Ascending aorta (tissue), 2 donors: ENCODE results near the gene SHCBP1L. TPM values are rescaled to one million over a fixed set of nuclear protein-coding genes. Genes with fewer than 3 reads are reported as not detected.

Experiments used
- DNase-seq, 2 donors: peaks; one replicate each; pipeline ENCODE4 v3.0.0-alpha.2; 2019; ENCODE audit warnings: low spot score in 2 of 2
- H3K27ac ChIP-seq, 2 donors: fragments of 200-600 bp; sonication (generic); one replicate each; pipeline ENCODE4 v1.5.1; 2016 to 2017; ENCODE audit warnings: mild to moderate bottlenecking in 1 of 2
- H3K27me3 ChIP-seq: fragments of 200-600 bp; sonication (generic); one replicate; pipeline ENCODE4 v1.5.1; 2017
- H3K36me3 ChIP-seq, 2 donors: fragments of 200-600 bp; sonication (generic); one replicate each; pipeline ENCODE4 v1.5.1; 2016
- H3K4me1 ChIP-seq, 2 donors: fragments of 200-600 bp; sonication (generic); one replicate each; pipeline ENCODE4 v1.5.1; 2016 to 2017; ENCODE audit warnings: mild to moderate bottlenecking in 1 of 2
- H3K4me3 ChIP-seq, 2 donors: fragments of 200-600 bp; sonication (generic); one replicate each; pipeline ENCODE4 v1.5.1; 2016 to 2017; ENCODE audit warnings: mild to moderate bottlenecking in 1 of 2
- H3K9me3 ChIP-seq, 2 donors: fragments of 200-600 bp; sonication (generic); one replicate each; pipeline ENCODE4 v1.5.1; 2016
- CTCF ChIP-seq, 3 experiments: fragments of 200-600 bp in 2 of 3; fragments of 450-650 bp in 1 of 3; sonication (generic) in 2 of 3; IDR thresholded peaks; one replicate each; pipeline ENCODE4 v1.5.1; 2016 to 2019; ENCODE audit warnings: antibody characterized with exemption in 3 of 3, mild to moderate bottlenecking in 1 of 3, moderate library complexity in 1 of 3
- intact Hi-C: fragments of 100-400 bp; cut with DNase I; formaldehyde crosslinking; loops from one replicate; pipeline ENCODE4 v1.15.1; 2023
- total RNA-seq: library from RNA; depleted of rRNA; stranded (reverse); fragments of >200 nt; gene quantifications from one replicate; pipeline ENCODE4 v1.1.0, GENCODE V29; 2016

SHCBP1L gene
- total RNA-seq, 1 donor from 2014 or later = not detected

- H3K4me1 ChIP-seq = no peaks in the 10 kb centered on the region
- H3K27ac ChIP-seq = no peak overlapping the region
- intact Hi-C loops = no loop called here
- DNase-seq = no peak
- H3K4me3 ChIP-seq = no peak overlapping the region
- H3K36me3 ChIP-seq = no peaks in the 10 kb centered on the region
- H3K27me3 ChIP-seq = no peaks in the 10 kb centered on the region
- TF ChIP-seq CTCF (IDR thresholded peaks at IDR 0.05) = no peak
- no peaks in the 10 kb centered on the region for H3K9me3 ChIP-seq
These were observed 31.2 kb upstream of the SHCBP1L start for GRCh38 chr1:182984138-182984537.

DNA sequence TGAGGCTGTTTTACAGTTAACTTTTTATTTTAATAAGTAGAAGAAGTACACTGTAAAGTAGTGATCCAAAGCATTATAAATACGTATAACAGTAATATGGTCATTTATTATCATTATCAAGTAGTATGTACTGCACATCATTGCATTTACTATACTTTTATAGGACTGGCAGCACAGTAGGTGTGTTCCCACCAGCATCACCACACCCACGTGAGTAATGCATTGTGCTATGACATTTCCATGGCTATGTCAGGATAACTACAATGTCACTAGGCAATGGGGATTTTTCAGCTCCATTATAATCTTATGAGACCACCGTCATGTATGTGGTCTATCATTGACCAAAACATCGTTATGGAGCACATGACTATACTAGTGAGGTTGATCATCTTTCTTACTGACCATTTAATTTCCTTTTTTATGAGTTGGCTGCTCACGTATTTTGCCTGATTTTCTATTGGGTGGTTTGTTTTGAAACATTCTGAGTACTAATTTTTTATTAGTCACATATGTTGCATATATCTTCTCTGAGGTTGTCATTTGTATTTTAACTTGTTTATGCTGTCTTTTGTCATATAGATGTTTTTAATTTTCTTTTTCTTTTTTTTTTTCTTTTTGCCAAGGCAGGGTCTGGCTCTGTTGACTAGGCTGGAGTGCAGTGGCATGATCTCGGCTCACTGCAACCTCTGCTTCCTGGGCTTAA is 25.3 kb upstream of the SHCBP1L start:
- no peak for DNase-seq
- no peaks in the 10 kb centered on the region for H3K4me1 ChIP-seq
- H3K27me3 ChIP-seq = no peaks in the 10 kb centered on the region
- TF ChIP-seq CTCF (IDR thresholded peaks at IDR 0.05) = no peak
- no peak overlapping the region for H3K4me3 ChIP-seq
- no peaks in the 10 kb centered on the region for H3K9me3 ChIP-seq
- H3K27ac ChIP-seq = no peak overlapping the region
- intact Hi-C loops = no loop called here
- H3K36me3 ChIP-seq = no peaks in the 10 kb centered on the region

DNA sequence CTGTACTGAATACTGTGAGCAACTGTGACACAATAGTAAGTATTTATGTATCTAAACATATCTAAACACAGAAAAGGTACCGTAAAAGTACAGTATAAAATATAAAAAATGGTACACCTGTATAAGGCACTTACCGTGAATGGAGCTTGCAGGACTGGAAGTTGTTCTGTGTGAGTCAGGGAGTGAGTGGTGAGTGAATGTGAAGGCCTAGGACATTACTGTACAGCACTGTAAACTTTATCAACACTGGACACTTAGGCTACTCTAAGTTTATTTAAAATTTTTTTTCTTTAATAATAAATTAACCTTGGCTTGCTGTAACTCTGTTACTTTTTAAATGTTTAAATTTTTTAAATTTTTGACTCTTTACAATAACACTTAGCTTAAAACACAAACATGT is 24.5 kb upstream of the SHCBP1L start:
- intact Hi-C loops = no loop called here
- H3K9me3 ChIP-seq = no peaks in the 10 kb centered on the region
- H3K27me3 ChIP-seq = no peaks in the 10 kb centered on the region
- H3K36me3 ChIP-seq = no peaks in the 10 kb centered on the region
- H3K4me3 ChIP-seq = no peak overlapping the region
- no peak for DNase-seq
- H3K4me1 ChIP-seq = no peaks in the 10 kb centered on the region
- H3K27ac ChIP-seq = no peak overlapping the region
- TF ChIP-seq CTCF (IDR thresholded peaks at IDR 0.05) = no peak

- no peak for DNase-seq
- H3K27ac ChIP-seq = no peak overlapping the region
- no peaks in the 10 kb centered on the region for H3K4me1 ChIP-seq
- no peak overlapping the region for H3K4me3 ChIP-seq
- no peak for TF ChIP-seq CTCF (IDR thresholded peaks at IDR 0.05)
- no peaks in the 10 kb centered on the region for H3K9me3 ChIP-seq
- no peaks in the 10 kb centered on the region for H3K27me3 ChIP-seq
- intact Hi-C loops = no loop called here
- no peaks in the 10 kb centered on the region for H3K36me3 ChIP-seq
These were observed 21.7 kb upstream of the SHCBP1L start for GRCh38 chr1:182974506-182975191.

DNA sequence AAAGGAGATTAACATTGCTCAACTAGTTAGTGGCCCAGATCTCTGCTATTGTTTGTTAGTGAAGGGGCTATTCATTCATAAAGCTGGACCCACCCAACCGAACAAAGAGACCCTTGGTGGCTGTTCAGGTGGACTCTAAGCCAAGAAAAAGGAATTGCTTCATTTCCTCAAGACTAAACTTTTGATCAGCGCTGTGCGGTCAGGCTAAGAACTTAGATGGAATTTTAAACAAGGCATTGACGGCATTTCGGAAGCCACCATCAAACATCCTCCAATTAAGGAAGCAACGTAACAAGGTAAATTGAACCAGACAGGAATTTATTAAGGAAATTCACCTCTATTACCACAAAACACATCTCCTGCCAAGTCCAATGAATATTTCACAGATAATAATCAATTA is 19.9 kb upstream of the SHCBP1L start:
- no peak for DNase-seq
- Histone ChIP-seq H3K36me3 (no peaks in the 10 kb centered on the region), H3K27me3 (no peaks in the 10 kb centered on the region), H3K4me3 (no peak overlapping the region), H3K4me1 (no peaks in the 10 kb centered on the region), H3K27ac (no peak overlapping the region), H3K9me3 (no peaks in the 10 kb centered on the region)
- intact Hi-C loops = no loop called here
- no peak for TF ChIP-seq CTCF (IDR thresholded peaks at IDR 0.05)
